ENCODE measurements around the gene SORCS2.
A peak's percentile ranks its signal among the peaks of the same experiment; 100 is the strongest.

SORCS2 gene

GRCh38 chr4:7368296-7368695 lies 176.0 kb downstream of the SORCS2 start:
- Mint-ChIP-seq H3K4me3 (no peak overlapping the region), H3K27ac (no peak overlapping the region), H3K27me3 (peaks cover 9% of the 10 kb centered on the region), H3K4me1 (no peaks in the 10 kb centered on the region), H3K9me3 (peaks cover 0 to 4% of the 10 kb centered on the region in 2 donors)
- no peak for DNase-seq
- no peak for ATAC-seq

DNA sequence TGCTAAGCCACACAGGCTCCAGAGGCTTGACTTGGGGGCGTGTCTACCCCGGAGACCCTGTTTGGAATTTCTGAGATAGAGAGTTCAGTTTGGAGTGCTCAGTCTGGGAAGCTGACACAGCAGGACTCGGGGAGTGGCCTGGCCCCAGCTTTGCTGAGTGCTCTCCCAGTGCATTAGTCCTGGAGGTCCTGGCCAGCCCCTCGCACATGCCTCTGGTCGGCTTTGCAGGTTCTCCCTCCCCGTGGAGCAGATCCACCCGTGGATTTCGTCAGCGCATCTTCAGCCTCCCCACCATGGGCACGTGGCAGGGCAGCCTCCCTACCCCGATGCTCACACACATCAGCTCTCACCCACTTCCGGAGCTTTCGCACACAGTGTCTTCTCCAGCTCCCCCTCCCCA lies 177.2 kb downstream of the SORCS2 start:
- peaks cover 9% of the 10 kb centered on the region for H3K27me3 Mint-ChIP-seq
- H3K4me1 Mint-ChIP-seq: no peaks in the 10 kb centered on the region
- no peak for DNase-seq
- no peak overlapping the region for H3K4me3 Mint-ChIP-seq
- no peak overlapping the region for H3K27ac Mint-ChIP-seq
- H3K9me3 Mint-ChIP-seq: no peaks in the 10 kb centered on the region
- ATAC-seq: no peak

DNA sequence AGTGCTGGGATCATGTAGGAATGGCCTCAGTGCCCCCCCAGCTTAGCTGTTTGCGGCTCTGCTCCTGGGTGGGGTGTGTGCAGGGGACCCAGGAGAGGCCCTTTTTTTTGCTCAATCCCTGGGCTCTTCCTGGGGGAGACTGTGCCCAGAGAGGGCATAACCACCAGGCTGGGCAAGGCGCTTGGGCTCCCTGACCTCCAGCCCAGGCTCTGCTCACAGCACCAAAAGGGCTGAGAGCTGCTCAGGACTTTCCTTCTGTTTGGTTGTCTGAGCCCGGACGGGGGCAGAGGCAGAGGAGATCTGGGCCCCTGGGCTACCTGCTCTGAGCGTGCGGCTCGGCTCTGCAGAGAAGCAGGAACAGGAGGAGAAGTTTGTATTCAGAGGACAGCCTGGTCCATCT lies 177.7 kb downstream of the SORCS2 start:
- Mint-ChIP-seq H3K4me3 (no peak overlapping the region), H3K27ac (no peak overlapping the region), H3K27me3 (peaks cover 9% of the 10 kb centered on the region), H3K9me3 (no peaks in the 10 kb centered on the region), H3K4me1 (no peaks in the 10 kb centered on the region)
- DNase-seq (no peak), ATAC-seq (no peak)

GRCh38 chr4:7371210-7371941 lies 179.0 kb downstream of the SORCS2 start:
- H3K4me3 Mint-ChIP-seq: no peak overlapping the region
- ATAC-seq: peak; percentile 26
- H3K27ac Mint-ChIP-seq: peak overlapping the region in 1 of 2 donors; percentile 88
- no peaks in the 10 kb centered on the region for H3K4me1 Mint-ChIP-seq
- no peaks in the 10 kb centered on the region for H3K9me3 Mint-ChIP-seq
- DNase-seq: no peak
- peaks cover 12% of the 10 kb centered on the region for H3K27me3 Mint-ChIP-seq

GRCh38 chr4:7372673-7373072 lies 180.3 kb downstream of the SORCS2 start:
- no peak overlapping the region for H3K4me3 Mint-ChIP-seq
- no peak for DNase-seq

GRCh38 chr4:7374571-7374970 lies 182.2 kb downstream of the SORCS2 start:
- DNase-seq (no peak), ATAC-seq (no peak)
- no peak overlapping the region for H3K4me3 Mint-ChIP-seq
- H3K27me3 Mint-ChIP-seq: peaks cover 34% of the 10 kb centered on the region
- peaks cover 7 to 14% of the 10 kb centered on the region in 2 donors for H3K9me3 Mint-ChIP-seq
- no peak overlapping the region for H3K27ac Mint-ChIP-seq
- no peaks in the 10 kb centered on the region for H3K4me1 Mint-ChIP-seq

More at GRCh38 chr4:7372673-7373072, 180.3 kb downstream of the SORCS2 start:
- peaks cover 20% of the 10 kb centered on the region for H3K27me3 Mint-ChIP-seq
- H3K27ac Mint-ChIP-seq: no peak overlapping the region
- peaks cover 1 to 2% of the 10 kb centered on the region in 2 donors for H3K9me3 Mint-ChIP-seq
- ATAC-seq: no peak
- H3K4me1 Mint-ChIP-seq: no peaks in the 10 kb centered on the region

DNA sequence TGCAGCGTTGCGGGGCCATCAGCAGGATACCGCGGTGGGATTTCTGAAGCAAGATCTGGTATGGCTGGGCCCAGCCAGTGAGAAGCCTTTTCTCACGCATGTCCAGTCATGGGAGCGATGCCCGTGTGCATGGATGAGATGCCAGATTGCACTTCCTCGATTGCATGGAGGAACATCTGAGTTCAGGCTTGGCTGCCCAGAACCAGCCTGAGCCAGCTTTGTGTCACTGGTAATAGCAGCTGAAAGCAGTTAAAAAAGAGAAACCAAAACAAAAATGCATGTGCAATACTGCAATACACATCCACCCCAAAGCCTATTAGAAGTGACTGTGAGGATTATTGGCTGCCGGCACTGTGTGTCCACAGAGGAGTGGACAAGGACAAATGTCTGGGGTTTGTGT lies 183.1 kb downstream of the SORCS2 start:
- ATAC-seq: no peak
- Mint-ChIP-seq H3K27ac (no peak overlapping the region), H3K9me3 (peaks cover 7 to 14% of the 10 kb centered on the region in 2 donors), H3K4me3 (no peak overlapping the region), H3K27me3 (peaks cover 34% of the 10 kb centered on the region), H3K4me1 (no peaks in the 10 kb centered on the region)
- no peak for DNase-seq

- no peak for DNase-seq
- no peak for ATAC-seq
- Mint-ChIP-seq H3K27me3 (peaks cover 34% of the 10 kb centered on the region), H3K4me1 (no peaks in the 10 kb centered on the region), H3K9me3 (peaks cover 7 to 14% of the 10 kb centered on the region in 2 donors), H3K4me3 (no peak overlapping the region), H3K27ac (no peak overlapping the region)
These were observed 185.0 kb downstream of the SORCS2 start for GRCh38 chr4:7377223-7377865.

DNA sequence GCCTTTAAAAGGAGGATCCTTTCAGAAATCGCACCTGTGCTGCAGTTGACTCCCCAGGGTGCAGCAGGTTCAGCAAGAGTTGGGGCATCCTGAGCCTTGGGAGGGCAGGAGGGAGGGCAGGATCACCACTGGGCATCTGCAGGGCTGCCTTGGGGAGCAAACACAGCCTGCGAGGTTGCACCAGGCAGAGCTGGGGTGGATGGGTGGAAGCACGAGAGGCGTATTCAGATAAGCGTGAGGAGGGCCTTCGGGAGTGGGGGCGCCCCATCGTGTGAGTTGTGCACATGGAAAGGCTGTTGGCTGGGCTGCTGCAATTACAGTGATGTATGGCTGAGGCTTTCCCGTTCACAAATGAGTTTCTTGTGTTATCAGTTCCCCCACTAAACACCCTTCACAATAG lies 186.8 kb downstream of the SORCS2 start:
- Mint-ChIP-seq H3K9me3 (peaks cover 7 to 14% of the 10 kb centered on the region in 2 donors), H3K27ac (no peak overlapping the region), H3K4me1 (no peaks in the 10 kb centered on the region), H3K27me3 (peaks cover 34% of the 10 kb centered on the region), H3K4me3 (no peak overlapping the region)
- DNase-seq (no peak), ATAC-seq (no peak)

DNA sequence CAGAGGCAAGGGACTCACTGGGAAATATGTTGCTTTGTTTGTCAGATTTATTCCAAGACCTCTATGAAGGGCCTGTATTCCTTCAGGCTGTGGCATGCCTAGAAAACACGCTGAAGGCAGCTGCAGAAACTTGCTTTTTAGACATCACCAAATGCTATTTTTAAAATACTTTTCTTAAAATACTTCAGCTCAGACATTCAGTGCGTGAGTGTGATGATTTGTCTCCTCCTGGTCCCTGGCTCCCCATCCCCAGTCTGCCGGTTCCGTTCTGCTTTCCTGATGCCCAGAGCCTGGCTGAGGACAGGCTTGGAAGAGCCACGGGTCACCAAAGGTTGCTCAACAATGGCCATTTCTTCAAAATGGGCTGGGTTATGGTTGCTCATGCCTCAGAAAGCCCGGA lies 187.4 kb downstream of the SORCS2 start:
- Mint-ChIP-seq H3K4me3 (no peak overlapping the region), H3K27ac (no peak overlapping the region), H3K4me1 (no peaks in the 10 kb centered on the region), H3K9me3 (peaks cover 7 to 14% of the 10 kb centered on the region in 2 donors), H3K27me3 (peaks cover 34% of the 10 kb centered on the region)
- ATAC-seq (no peak), DNase-seq (no peak)

GRCh38 chr4:7381221-7381889 lies 189.0 kb downstream of the SORCS2 start:
- H3K27me3 Mint-ChIP-seq: peaks cover 27% of the 10 kb centered on the region
- H3K27ac Mint-ChIP-seq: no peak overlapping the region
- peaks cover 7 to 19% of the 10 kb centered on the region in 2 donors for H3K9me3 Mint-ChIP-seq
- ATAC-seq (no peak), DNase-seq (no peak)
- no peak overlapping the region for H3K4me3 Mint-ChIP-seq
- H3K4me1 Mint-ChIP-seq: no peaks in the 10 kb centered on the region

GRCh38 chr4:7381890-7382633 lies 189.7 kb downstream of the SORCS2 start:
- Mint-ChIP-seq H3K4me3 (no peak overlapping the region), H3K27ac (no peak overlapping the region), H3K27me3 (peaks cover 20% of the 10 kb centered on the region), H3K9me3 (peaks cover 7 to 21% of the 10 kb centered on the region in 2 donors), H3K4me1 (no peaks in the 10 kb centered on the region)
- no peak for DNase-seq
- no peak for ATAC-seq

DNA sequence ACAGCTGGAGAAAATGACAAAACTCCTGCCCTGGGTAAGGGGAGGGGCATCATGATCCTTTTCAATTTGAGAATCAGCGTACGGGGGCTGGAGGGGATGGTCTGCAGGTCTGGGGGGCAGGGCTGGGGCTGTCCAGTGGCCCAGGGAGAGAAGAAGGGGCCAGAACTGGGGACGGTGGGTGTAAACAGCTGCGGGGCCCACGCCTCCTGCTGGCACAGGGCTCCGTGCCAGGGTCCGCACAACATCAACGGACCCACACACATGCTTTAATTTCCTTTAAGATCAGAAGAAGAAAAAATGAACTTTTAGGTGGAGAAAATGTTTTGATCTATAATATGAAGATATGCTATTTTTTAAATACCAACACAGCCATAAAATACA lies 190.3 kb downstream of the SORCS2 start:
- H3K27ac Mint-ChIP-seq: no peak overlapping the region
- peaks cover 10 to 26% of the 10 kb centered on the region in 2 donors for H3K9me3 Mint-ChIP-seq
- DNase-seq: no peak
- H3K4me1 Mint-ChIP-seq: no peaks in the 10 kb centered on the region
- H3K27me3 Mint-ChIP-seq: peaks cover 15% of the 10 kb centered on the region
- no peak overlapping the region for H3K4me3 Mint-ChIP-seq
- no peak for ATAC-seq

DNA sequence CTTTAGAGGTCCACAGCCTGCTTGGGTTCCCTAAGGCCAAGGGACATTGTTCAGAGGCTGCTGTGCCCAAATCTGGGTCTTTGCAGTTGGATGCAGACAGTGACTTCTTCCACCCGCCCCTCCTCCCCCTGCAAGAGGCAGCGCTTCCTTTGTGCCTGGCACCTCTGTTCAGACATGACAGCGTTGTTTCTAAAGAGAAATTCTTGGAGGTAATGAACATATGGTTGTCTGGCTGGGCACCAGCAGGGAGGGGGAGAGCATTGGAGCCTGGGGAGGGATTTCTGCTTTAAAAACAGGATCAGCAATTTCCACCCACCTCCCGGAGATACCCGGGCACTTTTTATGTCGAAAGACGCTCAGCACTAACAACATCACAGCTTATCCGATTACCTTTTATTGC lies 190.9 kb downstream of the SORCS2 start:
- DNase-seq (no peak), ATAC-seq (no peak)
- no peak overlapping the region for H3K27ac Mint-ChIP-seq
- peaks cover 8 to 25% of the 10 kb centered on the region in 2 donors for H3K9me3 Mint-ChIP-seq
- H3K4me1 Mint-ChIP-seq: no peaks in the 10 kb centered on the region
- no peak overlapping the region for H3K4me3 Mint-ChIP-seq
- H3K27me3 Mint-ChIP-seq: peaks cover 8% of the 10 kb centered on the region

DNA sequence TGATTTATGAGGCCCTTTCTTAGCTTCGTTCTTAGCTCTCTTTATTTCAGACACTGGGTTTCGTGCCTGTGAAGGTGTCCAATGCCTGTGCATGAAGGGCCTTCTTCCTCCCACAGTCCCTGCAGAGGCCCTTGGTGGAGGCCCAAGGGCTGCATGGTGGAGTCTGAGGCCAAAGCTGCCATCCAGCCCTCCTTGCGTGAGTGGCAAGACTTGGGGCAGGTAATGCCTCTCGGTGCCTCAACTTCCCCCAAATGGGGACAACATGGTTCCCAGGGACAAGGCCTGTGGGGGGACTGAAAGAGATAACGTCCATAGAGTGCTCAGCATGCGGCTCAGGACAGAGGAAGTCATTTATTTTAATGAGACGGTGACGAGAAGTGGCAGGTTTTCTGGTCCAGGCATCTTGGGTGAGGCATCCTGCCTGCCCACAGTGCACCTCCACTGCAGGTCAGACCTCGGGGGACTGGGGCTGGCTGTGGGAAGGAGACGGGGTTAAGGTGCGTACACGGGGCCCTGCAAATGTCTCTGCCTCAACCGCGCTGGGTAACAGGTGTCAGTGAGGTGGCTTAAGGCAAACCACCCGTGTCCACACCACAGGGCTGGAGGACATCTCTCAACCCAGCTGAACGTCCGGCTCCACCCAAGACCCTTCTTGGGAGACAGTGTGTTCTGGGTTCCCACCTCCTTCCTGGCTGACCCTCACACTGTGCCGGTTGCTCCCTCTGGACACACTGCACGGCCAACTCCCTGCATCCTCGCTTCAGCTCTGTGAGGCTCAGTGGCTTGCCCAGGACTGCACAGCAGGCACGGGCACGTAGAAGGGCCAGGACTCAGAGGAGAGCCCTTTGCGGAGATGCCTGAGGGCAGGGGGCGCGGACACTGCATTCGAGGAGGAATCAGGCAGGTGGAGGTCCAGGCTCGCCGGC lies 191.9 kb downstream of the SORCS2 start:
- Mint-ChIP-seq H3K9me3 (peaks cover 8 to 19% of the 10 kb centered on the region in 2 donors), H3K27ac (peak overlapping the region; percentile 65 to 71), H3K27me3 (no peaks in the 10 kb centered on the region), H3K4me1 (no peaks in the 10 kb centered on the region), H3K4me3 (no peak overlapping the region)
- DNase-seq: no peak
- ATAC-seq: no peak

Data from stimulated activated naive CD8-positive, alpha-beta T cell treated with anti-CD3 and anti-CD28 coated beads, Interleukin-15, amount 100 ng/mL, for 72 hours (primary cell).